CD8-positive, alpha-beta memory T cell (primary cell): Measurements from ENCODE around the gene MMP13. TPM values are rescaled to one million over a fixed set of nuclear protein-coding genes. Genes with fewer than 3 reads are reported as not detected.
"Not testable (repeated sequence)": the region's sequence is repeated elsewhere in the genome, so short reads cannot be mapped to it uniquely, and the experiment has no call there.

ENCODE experiments used
- CTCF ChIA-PET: fragments of 350-600 bp; sonication (Branson Sonifier 250); formaldehyde crosslinking; loops from one replicate; lab custom pipeline; 2021; ENCODE audit warnings: antibody characterized with exemption; lab: Charles Lee
- POLR2A ChIA-PET: fragments of 350-600 bp; sonication (Branson Sonifier 250); formaldehyde crosslinking; loops from one replicate; lab custom pipeline; 2021; ENCODE audit warnings: antibody characterized with exemption; lab: Charles Lee
- DNase-seq, 5 donors: peaks; one replicate each; pipeline versions ENCODE4 v3.0.0 to v3.0.0-alpha.2; 2020 to 2022; ENCODE audit warnings: mixed read lengths in 1 of 5
- H3K27ac ChIP-seq: one replicate; pipeline ENCODE4 v1.7.0; 2013; ENCODE audit warnings: low read depth, mild to moderate bottlenecking, low read length, moderate library complexity
- H3K27me3 ChIP-seq: 2 replicates; pipeline ENCODE4 v1.7.0; 2013; ENCODE audit warnings: low read length, mild to moderate bottlenecking; ENCODE audit not compliant: insufficient read depth, poor library complexity, severe bottlenecking
- H3K36me3 ChIP-seq: 2 replicates; pipeline ENCODE4 v1.7.0; 2013; ENCODE audit warnings: mild to moderate bottlenecking, low read length, moderate library complexity; ENCODE audit not compliant: insufficient read depth
- H3K4me1 ChIP-seq: 2 replicates; pipeline ENCODE4 v1.7.0; 2013; ENCODE audit warnings: mild to moderate bottlenecking, low read length, moderate library complexity; ENCODE audit not compliant: insufficient read depth
- H3K4me3 ChIP-seq: 2 replicates; pipeline ENCODE4 v1.7.0; 2013; ENCODE audit warnings: mild to moderate bottlenecking, low read length
- H3K9me3 ChIP-seq: 2 replicates; pipeline ENCODE4 v1.7.0; 2013; ENCODE audit warnings: mild to moderate bottlenecking, low read length
- H3K27ac Mint-ChIP-seq, 8 donors: one replicate each; pipeline ENCODE4 v1.8.0; 2020 to 2021; ENCODE audit warnings: mixed read lengths in 8 of 8, mild to moderate bottlenecking in 6 of 8, inconsistent platforms in 3 of 8, moderate library complexity in 3 of 8
- H3K27me3 Mint-ChIP-seq, 2 donors: one replicate each; pipeline ENCODE4 v1.8.0; 2020 to 2021; ENCODE audit warnings: mixed read lengths in 2 of 2, mild to moderate bottlenecking in 1 of 2, moderate library complexity in 1 of 2
- H3K36me3 Mint-ChIP-seq, 3 donors: one replicate each; pipeline ENCODE4 v1.8.0; 2020 to 2021; ENCODE audit warnings: mixed read lengths in 3 of 3, inconsistent platforms in 1 of 3, mild to moderate bottlenecking in 1 of 3
- H3K4me1 Mint-ChIP-seq, 3 donors: one replicate each; pipeline ENCODE4 v1.8.0; 2020 to 2021; ENCODE audit warnings: mixed read lengths in 3 of 3, inconsistent platforms in 1 of 3, mild to moderate bottlenecking in 1 of 3
- H3K4me3 Mint-ChIP-seq, 7 donors: one replicate each; pipeline ENCODE4 v1.8.0; 2020 to 2021; ENCODE audit warnings: mixed read lengths in 7 of 7, mild to moderate bottlenecking in 6 of 7, moderate library complexity in 4 of 7, inconsistent platforms in 2 of 7
- H3K9me3 Mint-ChIP-seq, 5 donors: one replicate each; pipeline ENCODE4 v1.8.0; 2020 to 2022; ENCODE audit warnings: mixed read lengths in 5 of 5, mild to moderate bottlenecking in 3 of 5, moderate library complexity in 2 of 5, inconsistent platforms in 1 of 5
- polyA plus RNA-seq: library from polyadenylated mRNA; unstranded; fragments of 300-500 nt; fragmentation: Illumina TruSeq; gene quantifications from one replicate; pipeline ENCODE4 v1.2.3, GENCODE V29; 2021
- total RNA-seq, 2 experiments: library from RNA; stranded (reverse); gene quantifications; one replicate each; pipeline ENCODE4 v1.2.3, GENCODE V29; 2021

The MMP13 gene
- total RNA-seq (not detected), polyA plus RNA-seq (not detected)

- DNase-seq = no peak
- Mint-ChIP-seq H3K4me3 (no peak within 1 kb of the TSS), H3K27ac (no peak within 1 kb of the TSS), H3K36me3 (no peaks in the 10 kb centered on the region), H3K9me3 (no peaks in the 10 kb centered on the region), H3K4me1 (no peaks in the 10 kb centered on the region), H3K27me3 (peaks cover 4 to 16% of the 10 kb centered on the region in 2 donors)
- H3K36me3 ChIP-seq = no peaks in the 10 kb centered on the region
- no peak within 1 kb of the TSS for H3K4me3 ChIP-seq
- H3K27ac ChIP-seq = no peak within 1 kb of the TSS
- H3K9me3 ChIP-seq = no peaks in the 10 kb centered on the region
- POLR2A ChIA-PET = no interaction called here
- CTCF ChIA-PET = no interaction called here
- no peaks in the 10 kb centered on the region for H3K27me3 ChIP-seq
- H3K4me1 ChIP-seq = no peaks in the 10 kb centered on the region
Observed at GRCh38 chr11:102955624-102956023, at the start of gene MMP13. MMP13 (minus strand) TSS chr11:102955732; CDS start chr11:102955705, 27 bp downstream.

- H3K9me3 Mint-ChIP-seq, POLR2A ChIA-PET, H3K36me3 Mint-ChIP-seq, H3K27ac ChIP-seq, H3K4me3 Mint-ChIP-seq, H3K4me1 ChIP-seq, H3K4me3 ChIP-seq, H3K27ac Mint-ChIP-seq, H3K4me1 Mint-ChIP-seq, CTCF ChIA-PET, H3K27me3 ChIP-seq, H3K36me3 ChIP-seq, H3K9me3 ChIP-seq, DNase-seq: not testable (repeated sequence)
- peaks cover 5 to 38% of the 10 kb centered on the region in 2 donors for H3K27me3 Mint-ChIP-seq
Observed at GRCh38 chr11:103004234-103004633, 48.7 kb upstream of the MMP13 start.

DNA sequence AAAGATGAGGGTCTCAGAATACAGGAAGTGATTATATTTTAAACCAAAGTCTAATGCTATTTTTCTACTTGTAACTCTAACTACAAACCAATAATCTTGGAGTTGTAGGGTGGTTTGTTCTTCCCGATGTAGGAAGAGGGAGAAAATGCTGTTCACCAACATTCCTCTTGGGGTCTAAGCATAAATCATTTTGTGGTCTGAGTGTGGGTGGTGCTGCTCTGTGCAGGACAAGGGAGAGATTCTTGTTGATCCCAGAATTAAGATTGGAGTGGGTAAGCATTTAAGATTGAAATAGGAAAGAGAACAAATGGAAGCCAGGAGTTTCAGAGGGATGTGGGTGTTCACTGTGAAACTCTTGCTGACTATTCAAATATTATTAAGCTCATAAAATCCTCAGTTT, 38.6 kb upstream of the MMP13 start:
- ChIA-PET POLR2A (no interaction called here), CTCF (no interaction called here)

DNA sequence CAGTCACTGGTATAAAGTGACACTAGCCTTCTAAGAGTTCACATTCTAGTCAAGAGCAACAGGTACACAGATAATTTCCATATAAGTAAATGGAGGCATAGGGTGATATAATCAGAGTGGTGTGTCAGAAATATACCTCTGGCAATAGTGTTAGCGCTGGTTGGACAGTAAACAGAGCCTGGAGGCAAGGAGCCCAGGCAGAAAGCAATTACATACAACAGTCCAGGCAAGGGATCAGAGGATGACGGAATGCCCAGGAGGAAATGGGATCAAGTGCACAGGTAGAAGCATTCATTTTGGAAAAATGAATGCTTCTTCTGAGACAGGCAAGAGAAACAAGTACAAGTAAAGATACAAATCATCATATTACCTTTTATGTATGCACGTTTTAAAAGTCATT, 36.2 kb upstream of the MMP13 start:
- Histone ChIP-seq H3K27me3 (no peaks in the 10 kb centered on the region), H3K9me3 (no peaks in the 10 kb centered on the region), H3K27ac (no peak overlapping the region), H3K4me1 (no peaks in the 10 kb centered on the region), H3K36me3 (no peaks in the 10 kb centered on the region), H3K4me3 (no peak overlapping the region)
- Mint-ChIP-seq H3K27me3 (peaks cover 3 to 19% of the 10 kb centered on the region in 2 donors), H3K9me3 (no peaks in the 10 kb centered on the region), H3K4me1 (no peaks in the 10 kb centered on the region), H3K4me3 (no peak overlapping the region), H3K36me3 (no peaks in the 10 kb centered on the region), H3K27ac (no peak overlapping the region)
- POLR2A ChIA-PET = no interaction called here
- CTCF ChIA-PET = no interaction called here
- no peak for DNase-seq

More for the DNA sequence above, 38.6 kb upstream of the MMP13 start:
- Mint-ChIP-seq H3K4me1 (no peaks in the 10 kb centered on the region), H3K27me3 (peaks cover 0 to 16% of the 10 kb centered on the region in 2 donors), H3K36me3 (no peaks in the 10 kb centered on the region), H3K4me3 (no peak overlapping the region), H3K27ac (no peak overlapping the region), H3K9me3 (no peaks in the 10 kb centered on the region)
- H3K9me3 ChIP-seq = no peaks in the 10 kb centered on the region
- DNase-seq = no peak
- no peaks in the 10 kb centered on the region for H3K4me1 ChIP-seq
- no peaks in the 10 kb centered on the region for H3K27me3 ChIP-seq
- H3K4me3 ChIP-seq = no peak overlapping the region
- no peak overlapping the region for H3K27ac ChIP-seq
- no peaks in the 10 kb centered on the region for H3K36me3 ChIP-seq

DNA sequence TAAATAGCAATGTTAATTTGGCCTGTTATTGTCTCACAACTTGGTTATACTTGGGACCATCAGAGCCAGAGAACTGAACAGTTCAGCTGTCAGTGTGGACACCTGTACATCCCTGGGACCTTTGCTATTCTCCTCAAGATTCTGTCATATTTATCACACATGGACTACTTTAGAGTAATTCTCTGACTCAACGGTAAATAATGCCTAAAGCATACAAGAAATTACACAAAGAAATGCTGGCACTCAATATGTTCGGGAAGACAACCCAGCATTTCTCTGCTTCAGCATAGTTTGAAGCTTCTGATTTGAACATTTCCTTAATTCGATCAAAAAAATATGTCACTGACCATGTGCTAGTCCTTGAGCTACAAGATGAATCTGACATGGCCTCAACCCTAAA, 34.6 kb upstream of the MMP13 start:
- peaks cover 4 to 19% of the 10 kb centered on the region in 2 donors for H3K27me3 Mint-ChIP-seq
- CTCF ChIA-PET = no interaction called here

GRCh38 chr11:102989379-102990047, 34.0 kb upstream of the MMP13 start:
- no peaks in the 10 kb centered on the region for H3K36me3 Mint-ChIP-seq
- DNase-seq = no peak
- no peak overlapping the region for H3K27ac Mint-ChIP-seq
- Histone ChIP-seq H3K4me1 (no peaks in the 10 kb centered on the region), H3K9me3 (no peaks in the 10 kb centered on the region), H3K36me3 (no peaks in the 10 kb centered on the region), H3K4me3 (no peak overlapping the region), H3K27me3 (no peaks in the 10 kb centered on the region), H3K27ac (no peak overlapping the region)
- no peaks in the 10 kb centered on the region for H3K9me3 Mint-ChIP-seq
- CTCF ChIA-PET = no interaction called here
- H3K4me1 Mint-ChIP-seq = no peaks in the 10 kb centered on the region
- H3K27me3 Mint-ChIP-seq = peaks cover 4 to 19% of the 10 kb centered on the region in 2 donors
- H3K4me3 Mint-ChIP-seq = no peak overlapping the region
- POLR2A ChIA-PET = no interaction called here

More for the DNA sequence above, 34.6 kb upstream of the MMP13 start:
- no peaks in the 10 kb centered on the region for H3K36me3 ChIP-seq
- no peaks in the 10 kb centered on the region for H3K4me1 Mint-ChIP-seq
- no peak overlapping the region for H3K27ac ChIP-seq
- no peaks in the 10 kb centered on the region for H3K36me3 Mint-ChIP-seq
- DNase-seq = no peak
- POLR2A ChIA-PET = no interaction called here
- H3K27ac Mint-ChIP-seq = no peak overlapping the region
- H3K4me1 ChIP-seq = no peaks in the 10 kb centered on the region
- H3K9me3 ChIP-seq = no peaks in the 10 kb centered on the region
- H3K4me3 Mint-ChIP-seq = no peak overlapping the region
- H3K27me3 ChIP-seq = no peaks in the 10 kb centered on the region
- H3K4me3 ChIP-seq = no peak overlapping the region
- H3K9me3 Mint-ChIP-seq = no peaks in the 10 kb centered on the region

- Histone ChIP-seq H3K4me3 (no peak overlapping the region), H3K4me1 (no peaks in the 10 kb centered on the region), H3K9me3 (no peaks in the 10 kb centered on the region), H3K27me3 (no peaks in the 10 kb centered on the region), H3K36me3 (no peaks in the 10 kb centered on the region), H3K27ac (no peak overlapping the region)
- DNase-seq = no peak
- Mint-ChIP-seq H3K4me3 (no peak overlapping the region), H3K27me3 (peaks cover 5 to 19% of the 10 kb centered on the region in 2 donors), H3K9me3 (no peaks in the 10 kb centered on the region), H3K4me1 (no peaks in the 10 kb centered on the region), H3K27ac (no peak overlapping the region), H3K36me3 (no peaks in the 10 kb centered on the region)
- ChIA-PET POLR2A (no interaction called here), CTCF (no interaction called here)
Observed at GRCh38 chr11:102986815-102987214, 31.3 kb upstream of the MMP13 start.

DNA sequence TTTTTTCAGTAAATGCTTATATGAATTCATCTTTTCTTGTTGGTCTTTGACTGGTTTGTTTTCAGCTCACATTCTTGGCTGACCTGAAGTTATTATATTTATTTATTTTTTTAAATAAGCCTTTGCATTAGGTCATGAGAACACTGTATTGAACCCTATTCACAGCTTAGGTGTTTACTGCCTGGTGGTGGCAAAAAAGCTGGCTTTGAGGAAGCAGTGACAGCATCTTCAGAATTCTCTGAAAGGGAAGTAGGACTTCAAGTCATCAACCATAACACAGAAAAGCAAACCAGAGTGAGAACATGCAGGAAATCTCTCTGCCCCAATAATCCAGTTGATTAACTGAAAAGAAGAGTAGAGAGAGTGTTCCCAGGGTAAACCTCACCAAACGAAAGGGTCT, 30.3 kb upstream of the MMP13 start:
- no peaks in the 10 kb centered on the region for H3K4me1 Mint-ChIP-seq
- POLR2A ChIA-PET = no interaction called here
- Histone ChIP-seq H3K36me3 (no peaks in the 10 kb centered on the region), H3K4me3 (no peak overlapping the region), H3K4me1 (no peaks in the 10 kb centered on the region), H3K9me3 (no peaks in the 10 kb centered on the region), H3K27ac (no peak overlapping the region), H3K27me3 (no peaks in the 10 kb centered on the region)
- no peaks in the 10 kb centered on the region for H3K36me3 Mint-ChIP-seq
- CTCF ChIA-PET = no interaction called here
- no peaks in the 10 kb centered on the region for H3K9me3 Mint-ChIP-seq
- H3K27me3 Mint-ChIP-seq = peaks cover 5 to 19% of the 10 kb centered on the region in 2 donors
- H3K27ac Mint-ChIP-seq = no peak overlapping the region
- no peak overlapping the region for H3K4me3 Mint-ChIP-seq
- DNase-seq = no peak
